Retinal pigment epithelial cell (primary cell): ENCODE measurements around the gene KNDC1.

Experiments used
- DNase-seq: peaks from one replicate; pipeline ENCODE4 v3.0.0-alpha.2; 2010; ENCODE audit warnings: low read depth
- H3K4me3 ChIP-seq: 2 replicates; pipeline ENCODE4 v1.5.1; 2011; ENCODE audit warnings: mild to moderate bottlenecking, low read length, control low read depth, moderate library complexity
- CTCF ChIP-seq: conservative IDR thresholded peaks from 2 replicates; pipeline ENCODE4 v1.5.1; 2011; ENCODE audit warnings: low read depth, low read length, control low read depth, inconsistent platforms

Gene KNDC1

DNA sequence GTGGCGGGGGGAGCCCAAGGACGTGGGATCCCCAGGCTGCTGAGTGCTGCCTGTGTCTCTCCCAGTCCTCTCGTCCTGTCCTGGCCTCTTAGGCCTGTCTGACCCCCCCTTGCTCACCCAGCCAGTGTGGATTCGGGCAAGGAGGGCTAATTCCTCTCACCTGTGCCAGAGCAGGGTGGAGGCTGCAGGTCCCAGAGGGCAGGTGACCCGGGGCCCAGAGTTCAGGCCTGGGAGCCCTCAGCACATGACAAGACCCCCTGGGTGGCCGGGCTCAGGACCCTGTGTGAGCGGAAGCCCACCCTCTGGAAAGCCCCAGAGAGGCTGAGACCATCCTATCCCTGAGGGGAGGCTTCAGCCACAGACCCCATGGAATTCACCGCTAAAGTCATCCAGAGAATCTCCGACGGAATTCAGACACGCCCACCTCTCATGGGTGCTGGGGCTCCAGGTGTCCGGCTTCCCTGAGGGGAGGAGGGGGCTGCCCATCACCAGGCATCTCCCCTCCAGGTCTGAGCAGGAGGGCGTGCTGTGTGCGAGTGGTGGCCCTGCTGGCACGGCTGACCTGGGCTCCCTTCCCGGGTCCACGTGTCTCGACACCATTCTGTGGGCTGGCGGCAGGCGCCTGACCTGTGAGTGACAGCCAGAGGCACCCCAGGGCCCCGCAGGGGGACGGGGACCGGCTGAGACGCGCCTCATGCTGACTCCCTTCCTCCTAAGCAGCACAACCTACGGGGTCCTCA, 5.0 kb downstream of the KNDC1 start:
- DNase-seq: no peak
- TF ChIP-seq CTCF: no peak
- H3K4me3 ChIP-seq: no peak overlapping the region

- DNase-seq: no peak
- no peak overlapping the region for H3K4me3 ChIP-seq
- TF ChIP-seq CTCF: no peak
These were observed 5.8 kb downstream of the KNDC1 start for GRCh38 chr10:133165556-133166503.

DNA sequence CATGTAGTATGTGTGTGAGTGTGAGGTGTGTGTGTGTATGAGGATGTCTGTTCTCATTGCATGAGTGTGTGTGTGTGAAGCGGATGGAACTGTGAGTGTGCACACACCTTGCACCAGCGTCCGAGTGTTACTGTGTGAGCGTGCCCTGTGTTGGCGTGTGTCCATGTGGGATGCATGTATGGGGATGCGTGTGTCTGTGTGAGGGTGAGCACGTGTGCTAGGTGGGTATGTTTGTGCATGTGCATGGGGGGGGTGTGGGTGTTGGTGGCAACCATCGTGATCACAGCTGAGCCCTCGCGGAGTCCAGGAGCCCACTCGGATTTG, 6.4 kb downstream of the KNDC1 start:
- no peak overlapping the region for H3K4me3 ChIP-seq
- DNase-seq: no peak
- no peak for TF ChIP-seq CTCF

GRCh38 chr10:133166828-133167692, 7.0 kb downstream of the KNDC1 start:
- TF ChIP-seq CTCF: no peak

DNA sequence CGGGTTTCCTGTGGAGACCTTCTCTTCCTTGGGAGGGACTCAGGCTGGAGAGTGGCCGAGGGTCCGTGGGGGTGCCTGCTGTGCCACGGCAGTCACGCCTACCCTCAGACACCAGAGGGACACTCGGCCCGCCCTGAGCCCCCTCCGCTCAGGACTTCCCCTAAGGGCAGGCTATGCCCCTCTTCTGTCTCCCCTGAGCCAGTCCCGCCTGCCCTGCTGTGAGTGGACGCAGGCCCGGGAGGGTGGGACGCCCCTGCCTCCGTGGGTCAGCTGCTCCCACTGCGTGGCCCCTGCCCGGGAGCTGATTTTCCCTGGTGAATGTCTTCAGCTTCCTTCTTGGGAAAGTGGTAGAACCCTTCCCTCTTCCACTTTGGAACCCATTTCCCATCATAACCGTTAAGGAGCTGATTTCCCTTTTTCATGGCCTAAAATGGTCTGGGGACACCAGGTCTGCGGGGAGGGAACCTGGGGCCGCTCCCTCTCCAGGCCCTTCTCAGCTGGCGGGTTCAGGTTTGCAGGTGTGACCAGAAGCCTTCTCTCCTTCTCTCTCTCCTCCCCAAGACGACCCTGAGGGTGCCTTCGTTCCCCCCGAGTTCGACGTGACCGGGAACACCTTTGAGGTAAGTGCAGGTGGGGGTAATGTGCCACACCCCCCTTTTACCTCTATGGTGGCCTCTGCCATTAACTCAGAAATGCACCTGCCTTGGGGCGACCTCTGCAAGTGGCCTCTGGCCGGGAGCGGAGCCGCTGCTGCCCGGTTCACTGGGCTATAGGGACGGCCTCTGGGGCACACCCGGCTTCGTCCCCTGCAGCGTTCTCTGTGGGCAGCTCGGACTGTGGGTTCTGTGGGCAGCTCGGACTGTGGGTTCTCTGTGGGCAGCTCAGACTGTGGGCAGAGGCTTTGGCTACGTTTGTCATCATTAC, 7.9 kb downstream of the KNDC1 start:
- TF ChIP-seq CTCF: no peak
- H3K4me3 ChIP-seq: no peak overlapping the region
- DNase-seq: no peak

More at GRCh38 chr10:133166828-133167692, 7.0 kb downstream of the KNDC1 start:
- no peak for DNase-seq
- H3K4me3 ChIP-seq: no peak overlapping the region

- H3K4me3 ChIP-seq: no peak overlapping the region
- no peak for DNase-seq
- TF ChIP-seq CTCF: no peak
These were observed 8.6 kb downstream of the KNDC1 start for GRCh38 chr10:133168617-133169031.
